GM19395 (cell line): ENCODE data around the gene PDGFRA.

Experiments
- ATAC-seq: cut with Tn5 transposase; IDR thresholded peaks from one replicate; pipeline ENCODE4 v1.9.1; 2021; ENCODE audit warnings: mild to moderate bottlenecking, moderate library complexity; ENCODE audit not compliant: unreplicated experiment

Gene PDGFRA

DNA sequence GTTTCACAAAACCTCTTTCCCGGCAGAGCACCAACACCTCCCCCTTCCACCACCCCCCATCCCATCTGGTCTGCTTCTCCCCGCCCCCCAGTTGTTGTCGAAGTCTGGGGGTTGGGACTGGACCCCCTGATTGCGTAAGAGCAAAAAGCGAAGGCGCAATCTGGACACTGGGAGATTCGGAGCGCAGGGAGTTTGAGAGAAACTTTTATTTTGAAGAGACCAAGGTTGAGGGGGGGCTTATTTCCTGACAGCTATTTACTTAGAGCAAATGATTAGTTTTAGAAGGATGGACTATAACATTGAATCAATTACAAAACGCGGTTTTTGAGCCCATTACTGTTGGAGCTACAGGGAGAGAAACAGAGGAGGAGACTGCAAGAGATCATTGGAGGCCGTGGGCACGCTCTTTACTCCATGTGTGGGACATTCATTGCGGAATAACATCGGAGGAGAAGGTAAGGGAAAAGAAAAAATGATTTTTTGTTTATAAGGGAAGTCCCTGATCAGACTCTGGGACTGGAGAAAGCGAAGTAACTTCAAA lies at the start of gene PDGFRA:
Gene PDGFRA, plus strand, starts transcription at position 333 of the 541 bp plus-strand sequence. CDS start 29,476 bp downstream, outside the sequence.
- no peak for ATAC-seq

DNA sequence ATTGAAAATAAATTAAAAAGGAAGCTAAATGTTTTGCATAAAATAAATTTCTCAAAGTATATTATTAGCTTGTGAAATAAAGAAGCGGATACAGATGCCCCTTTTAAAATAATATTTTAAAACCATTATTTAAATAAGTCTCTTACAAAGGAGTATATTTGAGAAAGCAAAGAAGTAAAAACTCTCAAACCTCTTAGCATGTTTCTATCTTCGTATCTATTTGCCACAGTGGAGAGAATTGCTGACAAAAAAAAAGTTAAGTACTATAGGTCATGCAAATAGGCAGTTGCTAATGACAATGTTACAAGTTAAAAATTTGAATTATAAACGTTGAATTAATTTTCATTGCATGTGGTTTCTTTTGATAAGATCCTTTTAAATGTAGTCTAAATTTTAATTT lies 44.5 kb upstream of the PDGFRA start:
- no peak for ATAC-seq

GRCh38 chr4:54185044-54185780 lies 43.9 kb upstream of the PDGFRA start:
- no peak for ATAC-seq

- ATAC-seq = no peak
Observed at GRCh38 chr4:54185866-54186265, 43.2 kb upstream of the PDGFRA start.

- ATAC-seq = no peak
Observed at GRCh38 chr4:54186371-54186770, 42.7 kb upstream of the PDGFRA start.

DNA sequence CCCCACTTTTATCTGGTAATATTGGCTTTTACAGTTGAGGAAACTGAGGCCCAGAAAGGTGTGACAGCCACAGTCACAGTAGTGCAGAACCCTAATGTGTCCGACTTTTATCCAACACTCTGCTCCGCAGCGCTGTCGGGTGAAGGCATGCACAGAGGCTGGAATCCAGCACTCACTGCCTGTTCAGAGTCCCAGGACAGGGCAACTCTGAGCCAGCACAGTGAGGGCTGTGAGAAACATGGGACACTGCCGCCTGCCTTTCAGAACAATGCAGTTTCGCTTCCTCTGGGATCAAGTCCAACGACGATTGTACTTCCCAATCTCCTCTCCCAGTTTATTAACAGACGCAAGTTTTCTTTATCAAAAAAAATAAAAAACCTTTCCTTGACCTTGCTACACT lies 41.9 kb upstream of the PDGFRA start:
- no peak for ATAC-seq

- ATAC-seq = no peak
Observed at GRCh38 chr4:54189140-54189539, 40.0 kb upstream of the PDGFRA start.

- ATAC-seq = no peak
Observed at GRCh38 chr4:54192811-54193210, 36.3 kb upstream of the PDGFRA start.

DNA sequence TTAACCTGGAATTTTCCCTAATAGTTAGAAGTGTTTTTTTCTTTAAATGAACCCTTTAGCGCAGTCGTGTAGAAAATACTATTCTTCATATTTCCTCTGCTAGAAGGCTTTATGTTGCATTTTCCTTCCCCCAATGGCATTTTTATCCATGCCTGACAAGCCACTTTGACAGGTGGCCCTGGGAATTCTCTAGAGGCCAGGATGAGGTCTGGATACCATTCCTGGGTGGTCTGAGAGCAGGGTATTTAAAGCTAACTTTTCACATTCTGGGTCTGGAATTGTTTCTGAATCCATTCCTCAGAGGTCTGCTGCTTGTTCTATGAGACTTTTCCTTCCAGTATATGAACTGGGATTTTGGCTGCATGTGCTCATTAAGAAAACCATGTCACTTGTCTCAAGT lies 31.2 kb upstream of the PDGFRA start:
- no peak for ATAC-seq

- no peak for ATAC-seq
Observed at GRCh38 chr4:54199919-54200318, 29.2 kb upstream of the PDGFRA start.

- no peak for ATAC-seq
Observed at GRCh38 chr4:54209617-54210016, 19.5 kb upstream of the PDGFRA start.

DNA sequence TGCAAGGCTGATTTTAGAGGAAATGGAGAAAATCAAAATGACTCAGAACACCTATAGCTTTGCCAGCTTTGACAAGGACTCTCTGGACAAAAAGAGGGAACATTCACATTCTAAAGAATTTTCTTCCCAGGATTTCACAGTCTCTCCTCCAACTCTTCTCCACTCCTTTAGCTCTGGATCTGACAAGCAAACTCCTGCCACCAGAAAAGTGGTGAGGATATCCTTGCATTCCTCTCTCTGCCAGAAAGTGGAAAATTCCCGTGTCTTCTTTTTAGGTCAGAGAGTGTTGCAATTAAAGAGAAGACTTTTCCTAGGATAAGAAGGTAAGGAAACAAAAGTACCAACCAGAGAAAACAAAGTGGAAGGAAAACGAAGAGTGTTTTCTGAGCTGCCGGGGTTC lies 16.1 kb upstream of the PDGFRA start:
- ATAC-seq = no peak

GRCh38 chr4:54213761-54214160 lies 15.3 kb upstream of the PDGFRA start:
- no peak for ATAC-seq

DNA sequence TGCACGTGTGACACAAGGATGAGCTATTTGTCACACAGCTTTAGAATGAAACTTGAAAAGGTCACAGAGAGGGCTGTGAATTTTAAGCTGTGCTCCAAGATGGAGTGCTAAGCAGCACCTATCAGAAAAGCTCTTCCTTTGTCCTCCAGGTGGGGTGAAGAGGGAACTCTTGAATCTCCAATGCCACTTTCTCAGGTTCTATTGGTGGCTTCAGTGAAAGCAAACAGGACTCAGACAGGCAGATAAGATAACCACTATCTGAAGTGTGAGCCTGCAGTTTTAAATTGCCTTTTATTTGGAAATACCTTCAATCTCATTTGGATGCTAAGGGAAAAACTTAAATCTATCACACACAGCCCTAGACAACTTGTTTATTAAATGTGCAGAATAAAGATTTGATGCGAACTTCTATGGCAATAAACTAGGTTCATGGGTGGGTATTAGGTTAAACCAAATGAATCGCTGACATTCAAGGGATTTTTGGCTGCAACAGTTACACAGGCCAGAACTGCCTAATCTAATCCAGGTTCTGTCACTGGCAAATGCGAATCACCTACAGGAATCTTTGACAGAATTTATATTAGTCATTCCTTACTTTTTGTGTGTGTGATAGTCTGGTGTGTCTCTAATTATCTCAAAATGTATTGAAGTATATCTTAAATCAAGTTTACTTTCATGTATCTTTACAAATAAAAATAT lies 13.6 kb upstream of the PDGFRA start:
- ATAC-seq = no peak

DNA sequence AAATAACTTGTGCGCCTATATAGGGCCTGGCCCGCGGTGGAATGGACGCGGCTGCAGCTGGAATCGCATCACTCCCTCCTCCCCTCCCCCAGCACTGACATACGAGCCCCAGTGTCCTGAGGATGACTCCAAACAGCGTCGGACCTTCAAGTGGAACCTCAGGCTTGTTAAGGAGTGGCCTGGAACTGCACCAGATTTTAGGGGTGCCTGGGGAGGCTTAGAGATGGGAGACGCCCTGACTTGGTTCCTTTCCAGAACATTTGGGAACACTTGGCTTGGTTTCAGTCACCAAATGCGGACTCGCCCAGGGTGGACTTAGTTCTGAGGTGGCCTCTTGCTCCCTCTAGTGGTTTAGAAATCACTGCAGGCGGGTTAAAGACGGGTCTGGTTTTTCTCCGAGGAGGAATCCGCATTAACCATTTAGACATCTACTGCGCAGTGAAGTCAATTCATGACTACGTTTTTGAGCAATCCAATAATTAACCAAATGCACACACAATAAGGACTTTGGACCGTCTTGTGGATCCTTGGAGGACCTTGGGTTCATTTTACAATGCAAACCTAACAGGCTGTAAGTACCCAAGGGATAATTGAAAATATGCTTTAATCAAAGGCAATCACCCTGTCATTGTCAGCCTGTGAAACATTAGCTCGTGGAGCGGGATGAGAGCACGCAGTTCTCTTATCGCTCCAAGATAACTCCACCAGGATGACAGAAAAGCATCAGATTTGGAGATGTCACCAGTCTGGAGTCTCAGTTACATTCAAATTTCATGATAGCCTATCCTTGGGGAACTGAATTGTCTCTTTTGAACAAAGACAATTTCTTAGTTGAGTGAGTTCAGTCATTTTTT lies 11.2 kb upstream of the PDGFRA start:
- ATAC-seq = peak; percentile 79

GRCh38 chr4:54218736-54219135 lies 10.4 kb upstream of the PDGFRA start:
- ATAC-seq = no peak

DNA sequence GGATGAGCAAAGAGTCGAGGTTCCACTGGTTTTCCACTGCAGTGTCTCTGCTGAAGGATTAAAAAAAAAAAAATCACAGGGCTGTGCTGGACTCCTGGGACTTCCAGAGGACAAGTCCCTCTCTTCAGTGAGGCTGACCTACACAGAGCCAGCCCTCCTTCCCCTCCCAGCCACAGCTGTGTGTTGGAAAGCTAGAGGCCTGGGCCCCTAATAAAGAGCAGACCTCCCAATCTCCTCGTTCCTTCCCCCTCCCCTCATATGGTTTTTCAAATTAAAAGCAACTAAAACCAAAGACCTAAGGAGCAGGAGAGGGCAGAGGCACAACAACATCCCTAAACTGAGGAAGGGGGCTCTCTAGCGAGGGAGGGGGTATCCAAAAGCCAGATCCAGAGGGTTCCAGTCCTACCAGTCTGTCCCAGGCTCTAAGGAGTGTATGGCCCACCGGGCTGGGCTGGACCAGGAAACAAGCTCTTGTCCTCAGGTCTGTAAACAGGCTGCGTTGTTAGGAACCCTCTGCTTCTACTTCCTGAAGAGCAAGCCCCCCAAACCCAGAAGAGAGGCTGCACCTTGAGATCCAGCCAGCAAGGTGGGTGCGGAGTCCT lies 4.0 kb upstream of the PDGFRA start:
- ATAC-seq = no peak

GRCh38 chr4:54225598-54226403 lies 3.3 kb upstream of the PDGFRA start:
- ATAC-seq = no peak

- ATAC-seq = no peak
Observed at GRCh38 chr4:54226404-54227255, 2.5 kb upstream of the PDGFRA start.
